Inferior parietal cortex (tissue), 1 donor: ENCODE results near the gene PRKAG2.
"Not testable (repeated sequence)": the region's sequence is repeated elsewhere in the genome, so short reads cannot be mapped to it uniquely, and the experiment has no call there.

Experiments used
- DNase-seq: peaks from one replicate; pipeline ENCODE4 v3.0.0-alpha.2; 2016; ENCODE audit errors: extremely low spot score

PRKAG2 gene

GRCh38 chr7:151785681-151785965, 91.3 kb downstream of the PRKAG2 start:
- no peak for DNase-seq

GRCh38 chr7:151784853-151785680, 91.8 kb downstream of the PRKAG2 start:
- no peak for DNase-seq

GRCh38 chr7:151783958-151784575, 92.8 kb downstream of the PRKAG2 start:
- DNase-seq: no peak

- peak; percentile 59 for DNase-seq
These were observed 94.1 kb downstream of the PRKAG2 start for GRCh38 chr7:151782598-151783448.

- DNase-seq: not testable (repeated sequence)
These were observed 94.7 kb downstream of the PRKAG2 start for GRCh38 chr7:151782256-151782597.

- DNase-seq: no peak
These were observed 95.6 kb downstream of the PRKAG2 start for GRCh38 chr7:151781161-151781845.

GRCh38 chr7:151780631-151781030, 96.3 kb downstream of the PRKAG2 start:
- DNase-seq: no peak

- DNase-seq: no peak
These were observed 97.2 kb downstream of the PRKAG2 start for GRCh38 chr7:151779678-151780077.

GRCh38 chr7:151779255-151779654, 97.7 kb downstream of the PRKAG2 start:
- no peak for DNase-seq

- no peak for DNase-seq
These were observed 98.8 kb downstream of the PRKAG2 start for GRCh38 chr7:151777908-151778670.

GRCh38 chr7:151777495-151777880, 99.4 kb downstream of the PRKAG2 start:
- no peak for DNase-seq

- no peak for DNase-seq
These were observed 99.9 kb downstream of the PRKAG2 start for GRCh38 chr7:151776876-151777494.

- DNase-seq: no peak
These were observed 100.5 kb downstream of the PRKAG2 start for GRCh38 chr7:151776446-151776845.

- DNase-seq: no peak
These were observed 101.1 kb downstream of the PRKAG2 start for GRCh38 chr7:151775547-151776443.

- no peak for DNase-seq
These were observed 102.0 kb downstream of the PRKAG2 start for GRCh38 chr7:151774951-151775350.

- no peak for DNase-seq
These were observed 103.1 kb downstream of the PRKAG2 start for GRCh38 chr7:151773797-151774196.

- DNase-seq: no peak
These were observed 106.7 kb downstream of the PRKAG2 start for GRCh38 chr7:151770232-151770631.

GRCh38 chr7:151769188-151769821, 107.6 kb downstream of the PRKAG2 start:
- DNase-seq: no peak

GRCh38 chr7:151768805-151769187, 108.1 kb downstream of the PRKAG2 start:
- no peak for DNase-seq
